Measurements from ENCODE around the gene WDR5B.
A peak's percentile ranks its signal among the peaks of the same experiment; 100 is the strongest.

The WDR5B gene

DNA sequence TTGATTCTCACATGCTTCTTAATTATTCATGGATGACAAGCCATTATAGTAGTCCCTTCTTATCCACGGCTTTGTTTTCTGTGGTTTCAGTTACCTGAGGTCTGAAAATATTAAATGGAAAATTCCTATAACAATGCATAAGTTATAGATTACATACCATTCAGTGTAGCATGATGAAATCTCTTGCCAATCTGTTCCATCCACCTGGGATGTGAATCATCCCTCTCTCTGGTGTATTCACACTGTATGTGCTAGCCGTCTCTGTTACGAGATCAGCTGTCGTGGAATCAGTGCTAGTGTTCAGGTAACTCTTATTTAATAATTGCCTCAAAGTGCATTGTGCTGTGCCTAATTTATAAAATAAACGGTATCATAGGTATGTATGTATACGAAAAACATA is 5.2 kb downstream of the WDR5B start:
- TF ChIP-seq, protein P1, sequence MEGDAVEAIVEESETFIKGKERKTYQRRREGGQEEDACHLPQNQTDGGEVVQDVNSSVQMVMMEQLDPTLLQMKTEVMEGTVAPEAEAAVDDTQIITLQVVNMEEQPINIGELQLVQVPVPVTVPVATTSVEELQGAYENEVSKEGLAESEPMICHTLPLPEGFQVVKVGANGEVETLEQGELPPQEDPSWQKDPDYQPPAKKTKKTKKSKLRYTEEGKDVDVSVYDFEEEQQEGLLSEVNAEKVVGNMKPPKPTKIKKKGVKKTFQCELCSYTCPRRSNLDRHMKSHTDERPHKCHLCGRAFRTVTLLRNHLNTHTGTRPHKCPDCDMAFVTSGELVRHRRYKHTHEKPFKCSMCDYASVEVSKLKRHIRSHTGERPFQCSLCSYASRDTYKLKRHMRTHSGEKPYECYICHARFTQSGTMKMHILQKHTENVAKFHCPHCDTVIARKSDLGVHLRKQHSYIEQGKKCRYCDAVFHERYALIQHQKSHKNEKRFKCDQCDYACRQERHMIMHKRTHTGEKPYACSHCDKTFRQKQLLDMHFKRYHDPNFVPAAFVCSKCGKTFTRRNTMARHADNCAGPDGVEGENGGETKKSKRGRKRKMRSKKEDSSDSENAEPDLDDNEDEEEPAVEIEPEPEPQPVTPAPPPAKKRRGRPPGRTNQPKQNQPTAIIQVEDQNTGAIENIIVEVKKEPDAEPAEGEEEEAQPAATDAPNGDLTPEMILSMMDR (conservative IDR thresholded peaks at IDR 0.05; ENCODE audit: control insufficient read depth, insufficient read depth, low read depth, low read length): no peak
- no peak for DNase-seq (ENCODE audit: low read depth)
- H3K4me3 ChIP-seq (ENCODE audit: control insufficient read depth, low read depth, low read length): no peak overlapping the region

DNA sequence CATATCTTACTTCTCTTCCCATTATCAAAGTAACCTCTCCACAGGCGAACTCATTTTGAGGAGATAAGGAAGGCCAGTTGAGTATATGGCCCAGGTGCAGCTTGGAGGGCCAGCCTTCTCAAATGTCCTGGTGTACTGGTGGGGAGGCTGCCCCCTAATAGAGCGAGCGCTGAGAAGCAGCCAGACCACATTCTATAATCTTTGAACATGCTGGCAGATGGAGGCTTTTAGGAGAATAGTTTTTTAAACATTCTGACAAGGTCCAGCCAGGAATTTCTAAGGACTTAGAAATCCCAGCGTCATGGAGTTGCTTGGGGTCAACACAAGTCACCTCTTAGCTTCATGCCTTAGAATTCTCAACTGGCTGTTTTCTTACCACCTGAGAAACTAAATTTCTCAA is 5.8 kb downstream of the WDR5B start:
- TF ChIP-seq, protein P1 (conservative IDR thresholded peaks at IDR 0.05; ENCODE audit: control insufficient read depth, insufficient read depth, low read depth, low read length): no peak
- DNase-seq (ENCODE audit: low read depth): no peak
- no peak overlapping the region for H3K4me3 ChIP-seq (ENCODE audit: control insufficient read depth, low read depth, low read length)

DNA sequence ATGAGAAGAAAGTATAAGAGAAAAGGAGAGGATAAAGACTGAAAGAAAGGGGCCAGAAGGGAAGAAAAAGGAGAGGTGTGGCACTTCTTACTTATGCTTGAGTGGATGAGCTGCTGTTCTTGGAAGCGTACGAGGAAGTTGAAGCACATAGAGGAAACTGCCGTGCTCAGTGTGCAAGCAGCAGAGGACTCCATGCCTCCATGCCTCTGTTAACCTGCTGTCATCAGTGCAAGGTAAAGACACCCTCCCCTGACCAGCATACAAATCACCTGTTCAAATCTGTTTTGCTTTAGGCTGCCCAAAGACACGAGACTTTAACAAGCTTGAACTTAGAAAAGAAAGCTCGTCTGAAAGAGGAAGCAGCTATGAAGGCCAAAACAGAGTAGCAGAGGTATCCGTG is 6.4 kb downstream of the WDR5B start:
- H3K4me3 ChIP-seq (ENCODE audit: control insufficient read depth, low read depth, low read length): no peak overlapping the region
- no peak for DNase-seq (ENCODE audit: low read depth)
- TF ChIP-seq, protein P1 (conservative IDR thresholded peaks at IDR 0.05; ENCODE audit: control insufficient read depth, insufficient read depth, low read depth, low read length): no peak

DNA sequence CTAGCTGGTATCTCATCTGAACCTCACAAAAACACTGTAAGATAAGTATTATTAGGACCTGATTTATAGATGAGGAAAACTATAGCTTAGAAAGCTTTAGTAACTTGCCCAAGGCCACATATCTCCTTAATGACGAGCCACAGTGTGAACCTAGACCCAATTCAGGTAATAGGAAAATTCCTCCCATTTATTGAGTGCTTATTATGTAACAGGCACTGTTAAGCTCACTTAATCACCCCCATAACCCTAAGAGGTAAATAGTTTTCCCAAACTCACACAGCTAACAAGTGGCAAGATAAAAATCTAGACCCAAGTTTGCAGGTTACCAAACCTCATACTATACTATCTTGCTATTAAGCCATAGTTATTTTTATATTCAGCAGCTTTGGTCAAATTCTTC is 7.9 kb downstream of the WDR5B start:
- TF ChIP-seq, protein P1 (conservative IDR thresholded peaks at IDR 0.05; ENCODE audit: control insufficient read depth, insufficient read depth, low read depth, low read length): no peak
- no peak overlapping the region for H3K4me3 ChIP-seq (ENCODE audit: control insufficient read depth, low read depth, low read length)
- DNase-seq (ENCODE audit: low read depth): no peak

DNA sequence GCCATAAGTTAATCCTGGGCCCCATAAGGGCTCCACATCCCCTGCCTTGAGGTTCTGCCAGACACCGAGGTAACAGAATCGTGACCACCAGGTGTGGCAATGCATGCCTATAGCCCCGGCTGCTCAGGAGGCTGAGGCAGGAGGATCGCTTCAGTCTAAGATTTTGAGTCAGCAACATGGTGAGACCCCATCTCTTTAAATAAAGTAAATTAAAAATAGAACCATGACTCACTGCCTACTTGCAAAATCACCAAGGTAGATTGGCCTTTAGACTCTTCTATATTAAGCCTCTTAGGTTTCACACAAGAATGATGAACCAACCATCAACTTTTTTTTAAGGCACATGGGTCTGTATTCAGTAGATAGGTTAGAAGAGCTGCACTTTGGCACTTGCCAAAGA is 9.7 kb downstream of the WDR5B start:
- no peak overlapping the region for H3K4me3 ChIP-seq (ENCODE audit: control insufficient read depth, low read depth, low read length)
- TF ChIP-seq, protein P1 (conservative IDR thresholded peaks at IDR 0.05; ENCODE audit: control insufficient read depth, insufficient read depth, low read depth, low read length): no peak
- no peak for DNase-seq (ENCODE audit: low read depth)

DNA sequence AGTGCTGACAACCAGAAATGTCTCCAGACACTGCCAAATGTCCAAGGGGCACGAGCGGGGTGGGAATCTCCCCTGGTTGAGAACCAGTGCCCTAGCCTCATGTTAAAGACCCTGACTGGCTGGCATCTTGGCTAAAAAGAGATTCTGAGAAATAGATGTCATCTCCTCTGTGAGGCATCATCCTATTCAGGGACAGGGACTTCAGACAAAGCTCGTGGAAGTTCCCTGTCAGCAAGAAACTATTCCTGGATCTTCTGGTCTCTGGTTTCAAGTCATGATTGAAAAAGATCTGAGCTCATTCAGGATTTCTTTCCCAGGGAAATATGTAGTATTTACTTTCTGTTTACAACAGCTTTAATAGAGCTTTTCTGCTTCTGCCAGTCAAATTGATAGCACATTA is 10.8 kb downstream of the WDR5B start:
- H3K4me3 ChIP-seq (ENCODE audit: control insufficient read depth, low read depth, low read length): no peak overlapping the region
- TF ChIP-seq, protein P1 (conservative IDR thresholded peaks at IDR 0.05; ENCODE audit: control insufficient read depth, insufficient read depth, low read depth, low read length): no peak

DNA sequence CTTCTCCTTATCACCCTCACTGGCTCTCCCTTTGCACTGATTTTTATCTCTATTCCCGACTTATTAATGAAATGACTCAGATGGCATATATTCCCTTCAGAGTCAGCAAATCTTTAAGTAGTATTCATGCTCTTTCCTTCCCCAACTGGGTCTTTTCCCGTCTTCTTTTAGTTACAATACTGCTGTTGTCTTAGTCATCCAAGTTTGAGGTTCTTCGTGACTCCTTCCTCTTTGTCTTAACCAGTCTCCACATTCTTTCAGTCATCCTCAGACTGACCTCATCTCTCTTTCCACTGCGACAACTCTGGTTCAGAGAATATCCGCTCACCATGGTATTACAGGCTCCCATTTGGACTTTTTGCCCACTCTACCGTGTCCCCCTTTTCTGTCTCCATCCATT is 12.4 kb downstream of the WDR5B start:
- TF ChIP-seq, protein P1 (conservative IDR thresholded peaks at IDR 0.05; ENCODE audit: control insufficient read depth, insufficient read depth, low read depth, low read length): no peak
- H3K4me3 ChIP-seq (ENCODE audit: control insufficient read depth, low read depth, low read length): no peak overlapping the region
- peak; percentile 32 for DNase-seq (ENCODE audit: low read depth)

More for the DNA sequence above, 10.8 kb downstream of the WDR5B start:
- DNase-seq (ENCODE audit: low read depth): no peak

All from fibroblast of mammary gland (primary cell).